HG02884 (cell line): ENCODE data around the gene ZNF649.

Experiments used
- ATAC-seq: cut with Tn5 transposase; IDR thresholded peaks from one replicate; pipeline ENCODE4 v1.9.1; 2021; ENCODE audit warnings: mild to moderate bottlenecking, moderate library complexity; ENCODE audit not compliant: unreplicated experiment

Gene ZNF649

GRCh38 chr19:51889934-51890333 lies 14.9 kb downstream of the ZNF649 start:
- ATAC-seq: no peak

GRCh38 chr19:51887522-51888498 lies 17.0 kb downstream of the ZNF649 start, which contains the start of gene ZNF577:
ZNF577 (minus strand) TSS chr19:51887951; CDS start chr19:51880382, 7,569 bp downstream.
- no peak for ATAC-seq

- no peak for ATAC-seq
These were observed 20.1 kb downstream of the ZNF649 start for GRCh38 chr19:51884713-51885112.

- no peak for ATAC-seq
These were observed 22.3 kb downstream of the ZNF649 start for GRCh38 chr19:51882518-51882917.

GRCh38 chr19:51873097-51873496 lies 31.7 kb downstream of the ZNF649 start:
- no peak for ATAC-seq

GRCh38 chr19:51861870-51862622 lies 42.8 kb downstream of the ZNF649 start:
- ATAC-seq: no peak
